ENCODE measurements around the gene AP2A2. TPM values are rescaled to one million over a fixed set of nuclear protein-coding genes. Genes with fewer than 3 reads are reported as not detected.
A peak's percentile ranks its signal among the peaks of the same experiment; 100 is the strongest.

The AP2A2 gene
- total and polyA plus RNA-seq, 2 of the 4 experiments (the other 2 are of a cell fraction), result 19.9 to 49.0 TPM

- Histone ChIP-seq H3K9ac (ENCODE audit: low read depth, low read length) (no peak overlapping the region), H3K9me3 (ENCODE audit: control insufficient read depth, insufficient read depth, low read length) (no peaks in the 10 kb centered on the region), H2BK5ac (ENCODE audit: low read depth, low read length, poor library complexity, severe bottlenecking) (no peak overlapping the region), H3K79me1 (ENCODE audit: low read depth in 1 of 2, low read length in 2 of 2) (no peaks in the 10 kb centered on the region), H2AFZ (replicated peaks; ENCODE audit: low read length, poor library complexity) (peak overlapping the region; percentile 19), H3K18ac (ENCODE audit: low read depth, low read length) (no peak overlapping the region), H3K23ac (ENCODE audit: low read depth, low read length) (no peak overlapping the region), H4K8ac (ENCODE audit: low read depth in 2 of 2, low read length in 2 of 2) (no peak overlapping the region), H3K27me3 (ENCODE audit: control insufficient read depth, insufficient read depth, low read length) (peaks cover 19% of the 10 kb centered on the region), H2BK120ac (ENCODE audit: low read depth, low read length) (no peak overlapping the region), H2AK9ac (replicated peaks; ENCODE audit: low read depth, low read length, poor library complexity) (no peak overlapping the region), H3K4me1 (ENCODE audit: control insufficient read depth, insufficient read depth, low read length) (no peaks in the 10 kb centered on the region), H3K14ac (replicated peaks; ENCODE audit: low read depth, low read length) (no peak overlapping the region), H2BK15ac (ENCODE audit: low read depth, low read length) (no peak overlapping the region), H3K4me3 (ENCODE audit: insufficient read depth, low read depth, low read length) (no peak overlapping the region), H4K20me1 (ENCODE audit: insufficient read depth, low read length) (no peaks in the 10 kb centered on the region), H2BK20ac (ENCODE audit: low read depth, low read length) (no peak overlapping the region), H3K4me2 (ENCODE audit: low read depth, low read length) (no peak overlapping the region), H2AK5ac (ENCODE audit: low read depth, low read length) (no peak overlapping the region), H3K56ac (ENCODE audit: extremely low read depth, insufficient read depth, low read length) (no peak overlapping the region), H3K9me1 (ENCODE audit: insufficient read depth, low read length) (no peaks in the 10 kb centered on the region), H3K36me3 (ENCODE audit: control insufficient read depth, insufficient read depth, low read length) (no peaks in the 10 kb centered on the region), H4K5ac (ENCODE audit: low read depth, low read length) (no peak overlapping the region), H3K4ac (ENCODE audit: low read depth, low read length) (no peak overlapping the region), H4K91ac (ENCODE audit: insufficient read depth, low read depth, low read length) (no peak overlapping the region), H3K27ac (ENCODE audit: insufficient read depth, low read length) (no peak overlapping the region)
- no peak for TF ChIP-seq RAD21 (IDR thresholded peaks at IDR 0.05; ENCODE audit: low read length)
- TF ChIP-seq CTCF (conservative IDR thresholded peaks at IDR 0.05; ENCODE audit: low read depth, low read length), result no peak
- TF ChIP-seq RCOR1 (IDR thresholded peaks at IDR 0.05; ENCODE audit: insufficient replicate concordance, low read length), result no peak
- no peak for TF ChIP-seq CHD1 (IDR thresholded peaks at IDR 0.05; ENCODE audit: low read depth, low read length)
- no peak for TF ChIP-seq ELK1 (IDR thresholded peaks at IDR 0.05; ENCODE audit: borderline replicate concordance, low read depth, low read length)
- POLR2A ChIA-PET (ENCODE audit: unreplicated experiment), result no interaction called here
- CTCF ChIA-PET, result no interaction called here
- ATAC-seq (ENCODE audit: low read depth) (peak; percentile 35), DNase-seq (no peak)
- dilution Hi-C loops (cut with HindIII; ENCODE audit: low sequenced_read_pairs, unreplicated experiment), result no loop called here
- no TSS peak for BruUV-seq (replicated peaks)
- in situ Hi-C loops (cut with MboI; ENCODE audit: low sequenced_read_pairs), result no loop called here
- intact Hi-C loops (cut with micrococcal nuclease), result no loop called here
- WGBS, 2 experiments (ENCODE audit: extremely low coverage in 2 of 2, insufficient read length in 1 of 2), result 58% methylated on average over 7 of the region's 18 CpGs; no CpG with 5 or more reads in 1 of the 2 experiments
Observed at GRCh38 chr11:1041936-1042608, 116.4 kb downstream of the AP2A2 start.

All from IMR-90 (cell line).